ENCODE data around the gene MYO1C.

MYO1C gene

DNA sequence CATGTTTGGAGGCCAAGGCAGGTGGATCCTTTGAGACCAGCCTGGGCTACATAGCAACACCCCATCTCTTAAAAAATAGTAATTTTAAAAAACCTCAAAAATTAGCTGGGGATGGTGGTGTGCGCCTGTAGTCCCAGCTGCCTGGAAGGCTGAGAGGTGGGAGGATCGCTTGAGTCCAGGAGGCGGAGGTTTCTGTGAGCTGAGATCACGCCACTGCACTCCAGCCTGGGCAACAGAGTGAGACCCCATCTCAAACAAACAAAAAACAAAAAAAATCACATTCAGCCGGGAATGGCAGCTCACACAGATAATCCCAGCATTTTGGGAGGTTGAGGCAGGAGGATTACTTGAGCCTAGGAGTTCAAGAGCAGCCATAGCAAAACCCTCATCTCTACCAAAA, 76.1 kb downstream of the MYO1C start:
- DNase-seq, result no peak

DNA sequence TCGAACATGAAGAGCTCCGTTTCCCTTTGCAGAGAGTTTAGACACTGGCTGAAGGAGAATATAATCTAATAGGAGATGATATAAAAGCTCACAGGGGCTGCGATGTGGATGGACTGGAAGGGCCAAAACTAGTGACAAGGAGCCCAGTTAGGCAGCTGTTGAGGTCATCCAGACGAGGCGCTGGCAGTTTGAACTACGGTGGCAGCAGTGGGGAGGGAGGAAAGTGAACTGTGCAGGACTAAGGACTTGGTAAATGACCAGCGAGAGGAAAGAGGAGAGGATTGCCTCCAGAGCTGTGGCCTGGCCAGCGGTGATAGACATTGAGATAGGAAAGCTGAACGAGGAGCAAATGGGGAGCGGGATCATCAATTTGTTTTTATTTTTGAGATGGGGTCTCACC, 77.9 kb downstream of the MYO1C start:
- no peak for DNase-seq

Data from NCI-H1048 (cell line).